Mucosa of rectum (tissue), 2 donors: ENCODE results near the gene CDC45.

Experiments
- H3K27ac ChIP-seq, 2 donors: one replicate each; pipeline ENCODE4 v1.7.0; 2013; ENCODE audit warnings: inconsistent platforms in 2 of 2, low read depth in 2 of 2, low read length in 2 of 2
- H3K27me3 ChIP-seq, 2 donors: one replicate each; pipeline ENCODE4 v1.7.0; 2013; ENCODE audit warnings: low read length in 2 of 2; ENCODE audit not compliant: control insufficient read depth in 2 of 2, insufficient read depth in 2 of 2
- H3K36me3 ChIP-seq, 2 donors: one replicate each; pipeline ENCODE4 v1.7.0; 2013; ENCODE audit warnings: low read length in 2 of 2; ENCODE audit not compliant: control insufficient read depth in 2 of 2, insufficient read depth in 2 of 2
- H3K4me1 ChIP-seq, 2 donors: one replicate each; pipeline ENCODE4 v1.7.0; 2013; ENCODE audit warnings: low read length in 2 of 2, mild to moderate bottlenecking in 1 of 2; ENCODE audit not compliant: control insufficient read depth in 2 of 2, insufficient read depth in 2 of 2
- H3K4me3 ChIP-seq, 2 donors: one replicate each; pipeline ENCODE4 v1.7.0; 2013; ENCODE audit warnings: low read length in 2 of 2
- H3K9ac ChIP-seq, 2 donors: one replicate each; pipeline ENCODE4 v1.7.0; 2013; ENCODE audit warnings: low read length in 2 of 2, low read depth in 1 of 2, mild to moderate bottlenecking in 1 of 2
- H3K9me3 ChIP-seq, 2 donors: one replicate each; pipeline ENCODE4 v1.7.0; 2013; ENCODE audit warnings: low read length in 2 of 2; ENCODE audit not compliant: control insufficient read depth in 2 of 2
- donor health status: healthy.
- donor health status: Normal muscosa, but diverticular disease.

Gene CDC45

GRCh38 chr22:19466848-19467752 is 12.6 kb upstream of the CDC45 start:
- Histone ChIP-seq H3K27ac (no peak overlapping the region), H3K4me1 (no peaks in the 10 kb centered on the region), H3K4me3 (no peak overlapping the region), H3K9me3 (no peaks in the 10 kb centered on the region), H3K9ac (no peak overlapping the region), H3K36me3 (peaks cover 76 to 79% of the 10 kb centered on the region in 2 donors), H3K27me3 (no peaks in the 10 kb centered on the region)

GRCh38 chr22:19467912-19468311 is 11.8 kb upstream of the CDC45 start:
- Histone ChIP-seq H3K27me3 (no peaks in the 10 kb centered on the region), H3K9me3 (no peaks in the 10 kb centered on the region), H3K4me1 (no peaks in the 10 kb centered on the region), H3K36me3 (peaks cover 84 to 86% of the 10 kb centered on the region in 2 donors), H3K4me3 (no peak overlapping the region), H3K9ac (no peak overlapping the region), H3K27ac (no peak overlapping the region)

- H3K9ac ChIP-seq = no peak overlapping the region
- no peak overlapping the region for H3K27ac ChIP-seq
- H3K4me3 ChIP-seq = no peak overlapping the region
- no peaks in the 10 kb centered on the region for H3K9me3 ChIP-seq
- peaks cover 85 to 90% of the 10 kb centered on the region in 2 donors for H3K36me3 ChIP-seq
- no peaks in the 10 kb centered on the region for H3K27me3 ChIP-seq
- no peaks in the 10 kb centered on the region for H3K4me1 ChIP-seq
Observed at GRCh38 chr22:19469421-19469820, 10.3 kb upstream of the CDC45 start.

- no peak overlapping the region for H3K27ac ChIP-seq
- no peak overlapping the region for H3K9ac ChIP-seq
- peaks cover 79 to 87% of the 10 kb centered on the region in 2 donors for H3K36me3 ChIP-seq
- no peak overlapping the region for H3K4me3 ChIP-seq
- no peaks in the 10 kb centered on the region for H3K27me3 ChIP-seq
- H3K4me1 ChIP-seq = no peaks in the 10 kb centered on the region
- no peaks in the 10 kb centered on the region for H3K9me3 ChIP-seq
Observed at GRCh38 chr22:19470010-19470409, 9.7 kb upstream of the CDC45 start.

- no peaks in the 10 kb centered on the region for H3K9me3 ChIP-seq
- H3K4me3 ChIP-seq = no peak overlapping the region
- H3K9ac ChIP-seq = no peak overlapping the region
- no peaks in the 10 kb centered on the region for H3K27me3 ChIP-seq
- no peaks in the 10 kb centered on the region for H3K4me1 ChIP-seq
- H3K36me3 ChIP-seq = peaks cover 71 to 79% of the 10 kb centered on the region in 2 donors
- no peak overlapping the region for H3K27ac ChIP-seq
Observed at GRCh38 chr22:19471572-19471971, 8.1 kb upstream of the CDC45 start.

GRCh38 chr22:19472233-19472632 is 7.5 kb upstream of the CDC45 start:
- peaks cover 3% of the 10 kb centered on the region in 2 donors for H3K4me1 ChIP-seq
- no peak overlapping the region for H3K9ac ChIP-seq
- H3K27me3 ChIP-seq = no peaks in the 10 kb centered on the region
- H3K9me3 ChIP-seq = no peaks in the 10 kb centered on the region
- peaks cover 65 to 72% of the 10 kb centered on the region in 2 donors for H3K36me3 ChIP-seq
- no peak overlapping the region for H3K4me3 ChIP-seq
- no peak overlapping the region for H3K27ac ChIP-seq

- H3K4me3 ChIP-seq = no peak overlapping the region
- peaks cover 54 to 59% of the 10 kb centered on the region in 2 donors for H3K36me3 ChIP-seq
- H3K9ac ChIP-seq = no peak overlapping the region
- H3K9me3 ChIP-seq = no peaks in the 10 kb centered on the region
- no peaks in the 10 kb centered on the region for H3K27me3 ChIP-seq
- peaks cover 9 to 12% of the 10 kb centered on the region in 2 donors for H3K4me1 ChIP-seq
- H3K27ac ChIP-seq = no peak overlapping the region
Observed at GRCh38 chr22:19473578-19473977, 6.1 kb upstream of the CDC45 start.

GRCh38 chr22:19476023-19476422 is 3.7 kb upstream of the CDC45 start:
- H3K4me1 ChIP-seq = peaks cover 14 to 16% of the 10 kb centered on the region in 2 donors
- no peaks in the 10 kb centered on the region for H3K9me3 ChIP-seq
- H3K36me3 ChIP-seq = peaks cover 32 to 38% of the 10 kb centered on the region in 2 donors
- H3K27ac ChIP-seq = no peak overlapping the region
- H3K9ac ChIP-seq = no peak overlapping the region
- H3K4me3 ChIP-seq = no peak overlapping the region
- no peaks in the 10 kb centered on the region for H3K27me3 ChIP-seq

GRCh38 chr22:19477321-19478044 is 2.2 kb upstream of the CDC45 start:
- no peaks in the 10 kb centered on the region for H3K27me3 ChIP-seq
- H3K4me3 ChIP-seq = peak overlapping the region; percentile 95 to 97
- H3K9ac ChIP-seq = peak overlapping the region in 1 of 2 donors; percentile 90
- no peak overlapping the region for H3K27ac ChIP-seq
- H3K9me3 ChIP-seq = no peaks in the 10 kb centered on the region
- H3K4me1 ChIP-seq = peaks cover 14 to 16% of the 10 kb centered on the region in 2 donors
- H3K36me3 ChIP-seq = peaks cover 18 to 24% of the 10 kb centered on the region in 2 donors
